SK-N-SH (cell line): ENCODE data around the gene ANO5. TPM values are rescaled to one million over a fixed set of nuclear protein-coding genes. Genes with fewer than 3 reads are reported as not detected.

Experiments used
- CTCF ChIA-PET: fragments of 300-600, 350-600 bp; formaldehyde crosslinking; extraction: SDS; loops from one replicate; lab custom pipeline; 2021; lab: Yijun Ruan, JAX
- POLR2A ChIA-PET: fragments of 350-600 bp; sonication (Branson Sonifier 250); formaldehyde crosslinking; extraction: SDS; loops from one replicate; lab custom pipeline; 2020; ENCODE audit warnings: antibody characterized with exemption, inconsistent platforms; lab: Yijun Ruan, JAX
- DNase-seq: peaks from one replicate; pipeline ENCODE4 v3.0.0; 2012
- H2AFZ ChIP-seq: fragments of 200-600 bp; sonication (generic); 2 replicates; pipeline ENCODE4 v1.8.1; 2016; ENCODE audit warnings: antibody characterized with exemption, mild to moderate bottlenecking, low read depth
- H3F3A ChIP-seq: fragments of 200-600 bp; sonication (generic); replicated peaks from 2 replicates; pipeline ENCODE3; 2016; ENCODE audit warnings: antibody characterized with exemption, mild to moderate bottlenecking; ENCODE audit not compliant: insufficient read depth
- H3K27ac ChIP-seq, 2 experiments: fragments of 200-500 bp in 1 of 2; fragments of 200-600 bp in 1 of 2; sonication (Bioruptor generic) in 1 of 2; sonication (generic), shearing (Covaris generic) in 1 of 2; 2 replicates each; pipeline versions ENCODE4 v1.5.1 to v1.6.1; 2014 to 2016; ENCODE audit warnings: low read depth in 2 of 2, inconsistent platforms in 1 of 2, low read length in 1 of 2, mild to moderate bottlenecking in 1 of 2, mixed read lengths in 1 of 2
- H3K27me3 ChIP-seq: fragments of 200-600 bp; sonication (generic), shearing (Covaris generic); 2 replicates; pipeline ENCODE4 v1.6.1; 2016; ENCODE audit warnings: mixed run types; ENCODE audit not compliant: insufficient read depth
- H3K36me3 ChIP-seq, 2 experiments: fragments of 200-500 bp in 1 of 2; fragments of 200-600 bp in 1 of 2; sonication (Bioruptor generic) in 1 of 2; sonication (generic) in 1 of 2; replicated peaks in 1 of 2; 2 replicates each; pipeline versions ENCODE3 to v1.5.1; 2014 to 2016; ENCODE audit warnings: low read length in 1 of 2, mild to moderate bottlenecking in 1 of 2; ENCODE audit not compliant: insufficient read depth in 2 of 2, control insufficient read depth in 1 of 2
- H3K4me1 ChIP-seq, 2 experiments: fragments of 200-500 bp in 1 of 2; fragments of 200-600 bp in 1 of 2; sonication (Bioruptor generic) in 1 of 2; sonication (generic), shearing (Covaris generic) in 1 of 2; 2 replicates each; pipeline versions ENCODE4 v1.5.1 to v1.6.1; 2014 to 2016; ENCODE audit warnings: low read depth in 1 of 2, low read length in 1 of 2, mixed run types in 1 of 2; ENCODE audit not compliant: insufficient read depth in 2 of 2, control insufficient read depth in 1 of 2
- H3K4me2 ChIP-seq: fragments of 200-600 bp; sonication (generic), shearing (Covaris generic); 2 replicates; pipeline ENCODE4 v1.6.1; 2017; ENCODE audit warnings: mixed run types
- H3K4me3 ChIP-seq, 2 experiments: fragments of 200-500 bp in 1 of 2; fragments of 200-600 bp in 1 of 2; sonication (Bioruptor generic) in 1 of 2; sonication (generic), shearing (Covaris generic) in 1 of 2; 2 replicates each; pipeline versions ENCODE4 v1.5.1 to v1.8.1; 2014 to 2016; ENCODE audit warnings: low read depth in 2 of 2, inconsistent platforms in 1 of 2, low read length in 1 of 2, mild to moderate bottlenecking in 1 of 2, mixed read lengths in 1 of 2, moderate library complexity in 1 of 2
- H3K79me2 ChIP-seq: fragments of 200-600 bp; sonication (generic); 2 replicates; pipeline ENCODE4 v1.8.1; 2017; ENCODE audit warnings: mild to moderate bottlenecking; ENCODE audit not compliant: insufficient read depth
- H3K9ac ChIP-seq: fragments of 200-600 bp; sonication (generic); 2 replicates; pipeline ENCODE4 v1.6.1; 2017; ENCODE audit warnings: mixed run types
- H3K9me2 ChIP-seq: fragments of 200-600 bp; sonication (generic); 2 replicates; pipeline ENCODE4 v1.6.1; 2017; ENCODE audit warnings: mixed run types
- H3K9me3 ChIP-seq: fragments of 200-600 bp; sonication (generic); 2 replicates; pipeline ENCODE4 v1.6.1; 2017; ENCODE audit warnings: mixed run types, mild to moderate bottlenecking, moderate library complexity
- H4K20me1 ChIP-seq: fragments of 200-600 bp; sonication (generic); 2 replicates; pipeline ENCODE4 v1.6.1; 2017; ENCODE audit warnings: mild to moderate bottlenecking, mixed run types; ENCODE audit not compliant: insufficient read depth
- ELF1 ChIP-seq: IDR thresholded peaks from 2 replicates; pipeline ENCODE4 v1.4.0; 2012
- FOSL2 ChIP-seq: IDR thresholded peaks from 2 replicates; pipeline ENCODE4 v1.4.0; 2012; ENCODE audit warnings: low read depth, mild to moderate bottlenecking, moderate library complexity, borderline replicate concordance
- GABPA ChIP-seq: IDR thresholded peaks from 2 replicates; pipeline ENCODE4 v1.4.0; 2012; ENCODE audit warnings: low read depth, mild to moderate bottlenecking
- JUND ChIP-seq: IDR thresholded peaks from 2 replicates; pipeline ENCODE4 v1.4.0; 2012
- MXI1 ChIP-seq: IDR thresholded peaks from 2 replicates; pipeline ENCODE4 v1.6.1; 2012; ENCODE audit warnings: mild to moderate bottlenecking, low read depth, low read length, improper control_type of control experiment
- RFX5 ChIP-seq: IDR thresholded peaks from 2 replicates; pipeline ENCODE4 v1.6.1; 2012; ENCODE audit warnings: mild to moderate bottlenecking, improper control_type of control experiment, low read length
- RXRA ChIP-seq: IDR thresholded peaks from 2 replicates; pipeline ENCODE4 v1.4.0; 2012; ENCODE audit warnings: low read depth, mild to moderate bottlenecking, borderline replicate concordance
- USF1 ChIP-seq: IDR thresholded peaks from 2 replicates; pipeline ENCODE4 v1.4.0; 2012; ENCODE audit warnings: low read depth, borderline replicate concordance
- WGBS: methylation state at CpG from one replicate; pipeline ENCODE4 v1.1.6; 2017; ENCODE audit warnings: low lambda C conversion rate; 5-methylcytosine and 5-hydroxymethylcytosine counted together
- polyA plus RNA-seq, 3 experiments: library from polyadenylated mRNA; depleted of rRNA; stranded (reverse); fragments of >200 nt; gene quantifications; 2 replicates each; pipeline ENCODE4 v1.2.3, GENCODE V29; 2012

Gene ANO5
- polyA plus RNA-seq, 1 of the 3 experiments (the other 2 are of a cell fraction): 0.15 TPM

- no peak overlapping the region for H3K9ac ChIP-seq
- no peaks in the 10 kb centered on the region for H3K4me1 ChIP-seq
- H3K27me3 ChIP-seq: no peaks in the 10 kb centered on the region
- no peak overlapping the region for H3K4me2 ChIP-seq
- CTCF ChIA-PET: interaction anchor here (1.0 to 3.1 kb wide), 3 partner anchors 206 to 456 kb away, joined by 3 to 16 read pairs (median 3); no protein-coding TSS in a partner anchor
- H4K20me1 ChIP-seq: no peaks in the 10 kb centered on the region
- H3F3A ChIP-seq: no peaks in the 10 kb centered on the region
- H3K4me3 ChIP-seq: no peak overlapping the region
- H3K79me2 ChIP-seq: no peaks in the 10 kb centered on the region
- POLR2A ChIA-PET: no interaction called here
- TF ChIP-seq JUND (no peak), FOSL2 (no peak), USF1 (no peak), GABPA (no peak), MXI1 (no peak), RXRA (no peak), ELF1 (no peak), RFX5 (no peak)
- no peak overlapping the region for H2AFZ ChIP-seq
- DNase-seq: no peak
- WGBS: 39% methylated on average over 4 of the region's 4 CpGs
- H3K36me3 ChIP-seq: no peaks in the 10 kb centered on the region
- no peaks in the 10 kb centered on the region for H3K9me3 ChIP-seq
- no peak overlapping the region for H3K27ac ChIP-seq
- H3K9me2 ChIP-seq: no peaks in the 10 kb centered on the region
These were observed 138.9 kb downstream of the ANO5 start for GRCh38 chr11:22331771-22332170.

Other genes starting within 250 kb of the ANO5 start
- gene SLC17A6, start 145.3 kb downstream of the ANO5 start, polyA plus RNA-seq (2012; rRNA removed): not detected in 2 replicates